OCI-M2 (cell line): ENCODE data around the gene RASL10A.

Source experiments
- DNase-seq: peaks from one replicate; lab custom pipeline; 2025; ENCODE audit not compliant: unreplicated experiment; lab: John Stamatoyannopoulos, UW

RASL10A gene

DNA sequence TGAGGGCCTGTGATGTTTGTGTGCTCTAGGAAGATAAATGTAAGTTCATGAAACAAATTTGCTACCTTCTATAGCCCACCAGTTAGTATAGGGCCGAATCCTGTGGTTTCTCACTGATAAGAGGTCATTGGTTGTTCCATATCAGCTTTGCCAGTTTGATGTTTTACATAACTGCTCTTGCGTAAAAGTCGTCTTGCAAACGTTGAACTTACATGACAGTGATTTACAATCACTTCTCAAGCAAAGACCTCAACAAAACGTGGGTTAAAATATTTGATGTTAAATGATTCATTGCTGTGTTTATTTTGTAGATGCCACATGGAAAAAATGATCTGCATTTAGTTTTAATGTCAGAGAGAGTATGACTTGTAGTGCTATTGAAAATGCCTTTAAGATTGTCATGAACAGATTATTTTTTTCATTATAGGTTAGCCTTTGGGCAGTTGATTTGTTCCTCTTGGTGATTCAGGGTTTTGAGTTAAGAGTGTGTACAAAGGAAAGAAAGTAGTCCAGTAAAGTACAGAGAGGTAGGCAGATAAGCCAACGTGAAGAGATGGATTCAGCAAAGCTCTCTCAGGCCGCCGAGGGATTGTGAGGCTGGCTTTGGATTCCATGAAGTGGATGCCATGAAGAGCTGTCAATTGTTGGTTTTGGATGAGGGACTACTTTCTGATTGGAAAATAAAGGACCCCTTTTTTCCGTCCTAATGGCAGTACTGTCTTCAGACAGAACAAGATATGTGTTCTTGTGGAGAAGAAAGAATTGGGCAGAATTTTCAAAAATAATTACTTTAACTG is 44.8 kb downstream of the RASL10A start:
- no peak for DNase-seq

DNA sequence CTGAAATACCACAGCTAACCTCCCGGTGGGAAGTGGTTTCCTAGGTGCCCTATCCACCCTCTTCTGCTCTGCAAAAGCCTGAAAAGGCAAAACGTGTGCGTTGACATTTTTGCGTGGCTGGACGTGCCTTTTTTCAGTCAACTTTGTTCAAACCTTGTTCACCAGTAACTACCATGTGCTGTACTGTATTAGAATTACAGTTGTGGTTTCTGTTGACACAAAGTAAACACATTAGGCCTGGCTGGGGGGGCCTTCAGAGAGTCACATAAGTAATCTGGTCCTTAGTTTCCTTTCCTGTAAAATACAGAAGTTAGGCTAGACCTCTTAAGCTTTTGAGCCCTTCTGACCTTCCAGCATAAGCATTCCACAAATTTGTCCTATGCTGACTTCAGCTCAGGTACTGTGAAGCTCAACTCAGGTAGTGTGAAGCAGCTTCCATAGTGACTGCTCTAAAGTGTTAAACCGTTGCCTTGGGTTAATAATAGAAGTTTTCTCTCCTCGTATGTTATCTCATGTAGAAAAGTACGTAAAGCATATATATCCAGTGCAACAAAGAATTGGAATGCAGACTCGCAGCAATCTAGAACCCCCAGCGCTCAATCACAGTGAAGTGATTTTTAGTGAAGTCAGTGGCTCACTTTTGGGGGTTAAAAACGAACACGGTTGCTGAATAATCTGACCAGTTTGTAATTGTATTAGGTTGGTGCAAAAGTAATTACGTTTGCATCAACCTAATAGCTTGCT is 45.6 kb downstream of the RASL10A start:
- no peak for DNase-seq

DNA sequence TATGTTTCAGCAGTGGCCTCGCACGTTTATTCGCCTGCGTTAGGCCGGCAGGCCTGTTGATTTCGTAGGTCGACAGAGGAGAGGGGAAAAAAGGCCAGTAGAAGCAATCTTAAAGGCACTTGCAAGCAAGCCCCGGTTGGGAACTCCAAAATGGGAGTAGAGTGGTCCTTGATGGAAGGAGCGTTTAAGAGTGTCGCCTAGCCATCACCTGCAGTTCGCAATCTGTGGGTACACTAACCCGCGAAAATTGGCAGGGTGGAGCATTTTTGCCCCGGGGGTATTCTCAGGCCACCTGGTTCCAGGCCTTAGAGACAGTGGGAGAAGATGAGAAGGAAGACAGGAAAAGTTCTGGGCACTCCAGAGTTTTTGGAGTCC is 46.3 kb downstream of the RASL10A start:
- DNase-seq, result no peak

DNA sequence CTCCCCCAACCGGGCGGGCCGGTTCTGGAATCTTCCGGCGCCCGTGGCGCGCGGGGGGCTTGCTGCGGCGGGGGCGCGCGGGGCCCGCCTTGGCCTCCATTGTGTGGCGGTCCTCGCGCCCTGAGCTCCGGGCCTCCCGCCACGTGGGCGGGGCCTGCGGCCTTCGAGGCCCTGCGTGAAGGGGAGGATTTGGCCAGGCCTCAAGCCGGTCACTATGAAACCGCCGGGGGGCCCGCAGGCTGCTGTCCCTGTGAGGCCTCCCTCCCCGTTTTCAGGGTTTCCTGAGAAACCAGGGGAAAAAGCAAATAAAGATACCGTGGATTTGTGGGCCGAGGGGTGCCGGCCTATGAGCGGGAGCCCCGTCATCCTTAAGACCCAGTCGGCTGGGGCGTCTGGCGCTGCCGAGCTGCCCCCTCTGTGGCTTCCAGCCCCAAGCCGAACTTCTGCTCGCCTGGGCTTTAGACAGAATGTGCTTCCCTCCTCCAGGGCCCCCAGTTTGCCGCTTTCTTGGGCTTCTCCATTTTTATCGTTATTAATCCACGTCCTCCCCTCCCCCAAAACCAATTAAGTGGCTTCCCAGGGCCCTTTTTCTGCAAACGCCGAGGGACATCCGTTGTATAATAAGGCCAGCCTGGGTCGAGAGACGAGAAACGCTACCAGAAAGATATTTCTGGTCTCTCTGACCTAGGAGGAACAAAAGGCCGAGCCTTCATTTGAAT is 46.8 kb downstream of the RASL10A start:
- DNase-seq, result no peak

DNA sequence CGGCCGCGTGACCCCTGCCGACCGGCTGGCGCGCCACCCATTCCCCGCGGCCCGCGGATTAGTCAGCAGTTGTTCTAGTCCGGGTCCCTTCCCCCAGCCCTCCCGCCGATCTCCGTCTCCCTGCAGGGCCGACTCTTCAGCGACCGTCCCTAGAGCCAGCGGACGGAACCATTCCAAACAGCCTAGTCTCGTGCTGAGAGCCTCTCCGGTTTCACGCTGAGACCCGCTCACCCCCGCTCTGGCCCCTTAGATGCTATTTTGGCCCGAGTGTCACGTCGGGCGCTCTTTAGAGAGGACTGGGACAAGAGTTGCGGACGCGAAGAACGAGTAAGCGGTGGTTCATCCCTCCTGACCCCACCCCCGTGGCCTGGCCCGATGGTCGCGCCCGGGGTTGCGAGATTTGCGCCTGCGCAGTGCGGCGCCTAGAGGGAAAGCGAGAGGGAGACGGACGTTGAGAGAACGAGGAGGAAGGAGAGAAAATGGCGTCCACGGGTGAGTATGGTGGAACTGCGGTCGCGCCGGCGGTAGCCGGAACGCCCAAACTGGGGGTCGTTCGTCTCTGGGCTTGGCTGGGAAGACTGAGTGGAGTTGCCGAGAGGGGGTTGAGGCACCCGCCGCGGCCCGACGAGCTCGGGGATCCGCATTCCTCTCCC is 47.5 kb downstream of the RASL10A start, which contains the start of the genes EWSR1 and RHBDD3:
TSS of gene EWSR1 (plus strand) at position 411 of the 653 bp plus-strand sequence. CDS start at position 480, 69 bp downstream.
TSS of gene RHBDD3 (minus strand) at position 124 of the 653 bp plus-strand sequence. CDS start 2,355 bp downstream, outside the sequence.
- peak; percentile 72 for DNase-seq

DNA sequence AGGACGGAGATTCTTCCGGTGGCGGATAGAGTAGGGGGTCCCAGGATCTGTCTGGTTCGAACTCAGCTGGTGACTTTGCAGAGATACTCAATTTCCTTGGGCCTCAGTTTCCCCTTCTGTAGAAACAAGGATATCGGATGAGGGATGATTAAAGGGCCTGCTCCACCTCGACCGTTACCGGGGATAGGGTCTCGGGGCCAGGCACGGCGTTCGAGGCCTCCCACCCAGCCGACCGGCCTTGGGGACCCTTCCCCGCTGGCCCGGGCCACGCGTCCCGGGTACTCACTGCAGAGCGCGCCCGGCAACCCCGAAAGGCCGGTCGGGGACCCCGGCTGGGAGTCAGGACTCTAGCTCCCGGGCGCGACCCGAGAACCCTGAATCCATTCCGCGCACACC is 48.0 kb downstream of the RASL10A start:
- no peak for DNase-seq

DNA sequence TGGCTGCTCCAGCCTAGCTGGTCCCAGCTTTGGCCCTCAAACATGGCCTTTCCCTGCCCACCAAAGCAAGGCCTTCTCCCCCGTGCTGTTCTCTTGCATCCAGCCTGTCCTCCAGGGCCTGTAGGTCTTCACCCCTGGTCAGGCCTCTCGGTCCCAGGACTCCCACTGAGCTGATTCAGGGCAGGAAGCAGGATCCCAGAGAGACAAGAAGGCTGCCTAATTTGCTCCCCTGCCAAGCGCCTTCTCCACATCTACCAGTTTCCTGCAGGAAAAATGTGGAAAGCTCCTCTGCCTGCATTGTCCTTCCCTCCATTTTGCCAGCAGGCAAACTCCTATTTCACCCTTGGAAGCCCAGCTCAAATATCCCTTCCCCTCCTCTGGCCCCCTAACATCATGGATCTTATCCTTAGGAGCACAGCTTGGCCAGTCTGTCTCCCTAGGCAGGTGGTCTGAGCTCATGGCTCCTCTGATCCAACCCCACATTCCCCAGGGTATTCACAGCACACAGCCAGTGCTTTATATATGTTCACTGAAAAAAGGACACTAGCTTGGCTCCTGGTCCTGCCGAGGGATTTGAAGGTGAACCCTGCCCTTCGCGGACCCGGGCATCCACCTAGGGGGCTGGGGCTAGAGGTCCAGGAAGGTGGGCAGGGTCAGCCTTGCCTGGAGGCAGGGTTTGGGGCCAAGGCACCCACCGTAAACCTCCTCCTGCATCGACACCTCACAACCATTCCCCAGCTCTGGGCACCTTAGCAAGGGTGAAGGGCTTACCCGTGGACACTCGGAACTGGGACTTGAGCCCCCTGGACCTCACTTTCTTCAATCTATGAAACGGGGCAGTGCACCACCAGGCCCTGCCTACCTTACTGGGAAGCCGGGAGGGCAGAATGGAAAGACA is 48.7 kb downstream of the RASL10A start:
- no peak for DNase-seq

DNA sequence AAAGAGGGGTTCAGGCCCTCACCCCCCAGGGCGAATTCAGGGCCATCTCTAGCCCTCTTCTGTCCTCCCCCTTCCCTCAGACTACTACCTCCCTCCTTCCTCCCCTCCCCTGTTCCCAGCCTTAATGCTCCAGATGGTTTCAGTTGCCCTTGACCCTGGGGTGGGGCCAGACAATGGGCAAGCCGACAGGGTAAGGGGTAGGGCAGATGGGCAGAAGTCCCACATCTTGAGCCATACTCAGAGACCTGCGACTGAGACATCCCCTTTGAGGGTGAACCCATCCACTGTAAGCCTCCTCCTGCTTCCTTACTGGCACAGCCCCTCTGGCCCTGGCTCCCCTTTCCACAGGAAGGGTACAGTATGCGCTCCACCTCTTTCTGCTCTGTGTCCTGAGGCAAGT is 49.6 kb downstream of the RASL10A start:
- no peak for DNase-seq

DNA sequence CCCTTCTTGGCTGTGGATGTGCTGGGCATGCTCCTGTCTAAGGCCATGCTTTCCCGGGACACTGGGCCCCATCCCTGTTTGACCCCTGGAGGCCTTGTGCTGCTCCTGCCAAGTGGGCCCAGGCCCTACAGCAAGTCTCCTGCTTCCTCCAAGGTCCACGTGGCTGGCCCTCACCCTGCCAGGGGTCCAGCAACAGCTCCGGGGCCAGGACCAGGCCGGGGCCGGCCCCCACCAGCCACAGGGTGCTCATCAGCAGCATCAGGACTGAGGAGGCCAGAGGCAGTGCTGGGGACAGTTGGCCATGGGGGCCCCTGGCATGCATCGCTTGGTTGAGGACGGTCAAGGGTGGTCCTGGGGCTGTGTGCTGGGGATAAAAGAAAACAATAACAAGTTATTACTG is 50.2 kb downstream of the RASL10A start:
- no peak for DNase-seq

DNA sequence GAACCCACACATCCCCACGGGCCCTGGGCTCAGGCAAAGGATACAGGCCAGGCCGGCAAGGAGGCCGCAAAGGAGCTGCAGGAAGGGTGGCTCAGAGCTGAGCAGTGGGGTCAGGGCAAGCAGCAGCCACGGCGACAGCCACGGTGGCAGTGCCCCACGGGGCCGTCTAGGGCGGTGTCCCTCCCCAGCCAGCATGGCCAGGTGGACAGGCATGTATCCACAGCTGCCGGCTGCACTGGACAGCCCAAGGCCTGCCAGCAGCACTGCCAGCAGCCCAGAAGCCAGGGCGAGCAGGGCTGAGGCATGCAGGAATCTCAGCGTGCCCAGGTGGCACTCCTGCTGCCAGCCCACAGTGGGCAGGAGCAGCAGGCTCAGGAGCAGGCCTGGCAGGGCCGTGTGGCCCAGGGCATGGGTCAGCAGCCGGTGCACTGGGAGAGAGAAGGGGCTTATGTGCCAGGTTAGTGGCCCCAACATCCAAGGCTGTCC is 51.7 kb downstream of the RASL10A start:
- no peak for DNase-seq
